Measurements from ENCODE around the gene CTNNA3.

The CTNNA3 gene

DNA sequence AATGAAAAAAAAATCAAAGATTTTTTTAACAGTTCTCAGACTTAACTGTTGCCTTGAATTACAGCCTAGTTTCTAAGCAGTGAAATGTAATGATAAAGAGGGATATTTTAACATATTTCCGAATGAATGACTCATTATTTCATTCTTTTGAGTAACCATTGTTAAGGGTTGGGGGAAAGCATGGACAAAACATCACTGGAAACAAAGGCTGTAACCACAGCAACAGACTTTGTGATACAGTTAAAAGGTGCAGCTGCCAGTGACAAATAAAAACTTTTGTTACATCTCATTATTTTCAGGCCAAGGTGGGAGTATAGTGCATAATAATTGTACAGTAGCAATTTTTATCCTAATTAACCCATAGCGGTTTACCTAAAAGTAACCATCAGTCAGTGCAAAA, 597.5 kb downstream of the CTNNA3 start:
- in situ Hi-C loops (cut with MboI; ENCODE audit: low pct_unique_long_range_greater_than_20kb, low sequenced_read_pairs) = no loop called here

GRCh38 chr10:67095531-67095930, 600.5 kb downstream of the CTNNA3 start:
- in situ Hi-C loops (cut with MboI; ENCODE audit: low pct_unique_long_range_greater_than_20kb, low sequenced_read_pairs) = no loop called here
- no peak for DNase-seq

More for the DNA sequence above, 597.5 kb downstream of the CTNNA3 start:
- no peak for DNase-seq

DNA sequence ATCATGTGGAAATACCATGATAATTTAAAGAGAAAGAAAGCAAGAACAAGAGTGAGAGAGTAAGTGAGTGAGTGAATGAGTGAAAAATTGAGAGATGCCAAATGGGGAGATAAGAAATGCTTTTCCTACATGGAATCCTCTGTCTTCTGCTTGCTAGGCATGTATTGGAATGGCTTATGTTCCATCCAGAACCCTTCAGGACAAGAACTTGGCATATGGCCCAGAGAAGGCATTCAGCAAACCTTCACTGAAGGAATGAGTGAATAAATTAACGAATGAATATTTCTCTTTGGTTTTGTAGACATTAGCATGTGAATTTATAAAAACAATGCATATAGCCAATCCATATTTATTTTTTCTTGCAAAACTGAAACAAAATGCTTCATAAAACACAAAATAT, 608.0 kb downstream of the CTNNA3 start:
- no peak for DNase-seq
- in situ Hi-C loops (cut with MboI; ENCODE audit: low pct_unique_long_range_greater_than_20kb, low sequenced_read_pairs) = no loop called here

GRCh38 chr10:67087135-67087425, 608.9 kb downstream of the CTNNA3 start:
- no peak for DNase-seq
- in situ Hi-C loops (cut with MboI; ENCODE audit: low pct_unique_long_range_greater_than_20kb, low sequenced_read_pairs) = no loop called here

DNA sequence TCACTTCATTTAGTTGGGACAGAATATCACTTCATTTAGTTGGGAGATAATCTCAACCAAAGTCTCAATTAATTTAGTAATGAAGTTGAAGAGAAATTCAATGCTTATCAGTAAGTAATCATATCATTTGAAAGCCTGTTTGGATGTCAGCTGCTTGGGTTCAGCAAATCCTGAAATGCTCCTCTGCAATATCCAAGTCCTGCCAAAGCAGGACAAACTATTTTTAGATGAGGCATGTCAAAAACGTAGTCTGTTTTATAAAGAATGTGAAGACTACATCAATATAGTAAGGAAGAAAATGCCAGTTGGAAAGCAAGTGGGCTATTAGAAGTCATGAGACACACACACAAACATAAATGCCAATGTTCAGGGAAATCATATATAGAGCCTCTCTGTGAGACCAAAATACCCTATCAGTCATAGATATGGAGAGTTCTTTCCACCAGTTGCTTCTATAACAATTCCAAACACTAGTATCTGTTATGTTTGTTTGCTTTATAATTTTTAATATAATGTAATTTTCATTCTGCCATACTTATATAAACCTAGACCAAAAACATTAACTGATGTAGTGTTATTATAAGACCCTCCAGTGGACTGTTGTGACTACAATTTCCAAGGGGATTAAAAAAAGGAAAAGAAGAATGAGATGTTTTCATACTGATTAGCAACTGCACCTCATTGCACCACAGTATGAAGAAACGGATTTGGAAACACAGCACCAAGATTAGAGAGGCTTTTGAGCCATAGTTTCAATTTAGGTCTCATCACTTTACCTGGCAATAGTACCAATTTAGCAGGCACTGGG, 609.5 kb downstream of the CTNNA3 start:
- in situ Hi-C loops (cut with MboI; ENCODE audit: low pct_unique_long_range_greater_than_20kb, low sequenced_read_pairs) = no loop called here
- no peak for DNase-seq

DNA sequence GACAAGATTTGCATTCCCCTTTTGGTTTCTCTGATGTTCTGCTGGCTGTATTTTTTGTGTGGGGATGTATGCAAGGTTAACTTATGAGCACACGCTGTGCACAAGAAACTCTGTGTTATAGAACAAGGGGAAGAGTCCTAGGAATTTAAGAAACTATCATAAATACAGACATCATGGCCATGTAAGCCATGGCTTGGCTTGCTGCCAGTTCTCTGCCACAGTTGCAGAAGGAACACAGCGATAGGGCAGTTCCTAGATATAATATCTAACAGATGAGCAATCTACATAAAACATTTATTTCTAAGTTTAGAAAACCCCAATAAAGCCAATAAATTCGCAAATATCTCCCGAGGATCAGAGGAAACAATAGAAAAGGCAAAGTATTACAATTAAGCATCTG, 616.9 kb downstream of the CTNNA3 start:
- in situ Hi-C loops (cut with MboI; ENCODE audit: low pct_unique_long_range_greater_than_20kb, low sequenced_read_pairs) = no loop called here
- no peak for DNase-seq

- in situ Hi-C loops (cut with MboI; ENCODE audit: low pct_unique_long_range_greater_than_20kb, low sequenced_read_pairs) = no loop called here
Observed at GRCh38 chr10:67077376-67077775, 618.6 kb downstream of the CTNNA3 start.

DNA sequence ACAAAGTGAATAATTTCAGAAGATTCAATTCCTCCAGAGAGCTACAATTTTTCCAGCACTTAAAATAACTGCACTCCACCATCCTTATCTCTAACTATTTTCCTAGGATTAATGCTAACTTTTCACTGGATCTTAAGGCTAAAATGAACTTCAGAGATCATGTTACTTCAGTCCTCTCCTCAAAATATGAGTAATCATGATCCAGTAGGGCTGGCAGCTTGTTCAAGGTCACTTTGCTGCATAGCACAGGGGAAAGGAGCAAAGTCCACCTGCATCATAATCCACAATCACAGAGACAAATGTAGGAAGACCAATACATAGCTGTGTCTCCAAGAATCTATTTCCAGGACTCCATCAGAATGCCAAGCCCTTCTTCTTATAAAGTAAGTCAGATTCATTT, 619.9 kb downstream of the CTNNA3 start:
- in situ Hi-C loops (cut with MboI; ENCODE audit: low pct_unique_long_range_greater_than_20kb, low sequenced_read_pairs) = no loop called here
- no peak for DNase-seq

More at GRCh38 chr10:67077376-67077775, 618.6 kb downstream of the CTNNA3 start:
- DNase-seq = no peak

DNA sequence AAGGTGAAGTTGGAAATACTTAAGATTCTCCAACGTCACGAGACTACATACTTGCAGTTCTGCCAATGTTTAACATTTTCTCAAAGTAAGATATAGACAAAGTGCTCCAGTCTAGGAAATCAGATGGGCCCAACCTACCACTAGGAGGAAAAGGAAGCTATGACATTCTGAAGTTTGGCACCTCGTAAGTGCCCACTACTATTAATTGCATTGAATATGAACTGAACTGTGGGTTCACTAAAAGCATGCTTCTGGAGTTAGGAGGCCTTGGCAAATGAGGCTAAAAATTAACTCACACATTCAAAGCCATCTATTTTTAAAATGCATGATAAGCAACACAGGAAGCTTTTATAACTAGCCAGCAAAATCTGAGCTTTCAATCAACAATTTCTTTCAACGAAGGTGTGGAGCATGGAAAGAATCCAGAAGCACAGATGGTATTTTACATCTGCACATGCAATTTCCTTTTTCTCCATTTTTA, 620.5 kb downstream of the CTNNA3 start:
- in situ Hi-C loops (cut with MboI; ENCODE audit: low pct_unique_long_range_greater_than_20kb, low sequenced_read_pairs) = no loop called here
- no peak for DNase-seq

GRCh38 chr10:67072654-67073053, 623.3 kb downstream of the CTNNA3 start:
- DNase-seq = no peak
- in situ Hi-C loops (cut with MboI; ENCODE audit: low pct_unique_long_range_greater_than_20kb, low sequenced_read_pairs) = no loop called here

GRCh38 chr10:67050415-67050814, 645.6 kb downstream of the CTNNA3 start:
- in situ Hi-C loops (cut with MboI; ENCODE audit: low pct_unique_long_range_greater_than_20kb, low sequenced_read_pairs) = no loop called here
- no peak for DNase-seq

DNA sequence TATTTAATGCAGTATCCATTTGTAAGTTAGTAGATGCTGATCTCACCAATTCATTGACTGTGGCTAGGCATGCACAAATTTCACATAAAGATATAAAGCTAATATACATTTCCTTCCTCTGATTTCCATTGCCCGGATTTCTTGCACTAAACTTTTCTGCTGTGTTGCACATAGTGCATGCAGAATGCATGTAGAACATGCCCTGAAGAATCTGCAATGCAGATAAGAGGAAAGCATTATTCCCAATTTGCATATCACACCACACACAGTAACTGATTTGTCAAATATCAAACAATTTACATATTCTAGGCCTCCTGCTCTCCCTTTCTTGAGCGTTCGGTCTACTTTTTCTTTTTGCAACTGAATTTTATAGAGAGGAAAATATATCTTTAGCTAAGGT, 646.0 kb downstream of the CTNNA3 start:
- in situ Hi-C loops (cut with MboI; ENCODE audit: low pct_unique_long_range_greater_than_20kb, low sequenced_read_pairs) = no loop called here
- no peak for DNase-seq

DNA sequence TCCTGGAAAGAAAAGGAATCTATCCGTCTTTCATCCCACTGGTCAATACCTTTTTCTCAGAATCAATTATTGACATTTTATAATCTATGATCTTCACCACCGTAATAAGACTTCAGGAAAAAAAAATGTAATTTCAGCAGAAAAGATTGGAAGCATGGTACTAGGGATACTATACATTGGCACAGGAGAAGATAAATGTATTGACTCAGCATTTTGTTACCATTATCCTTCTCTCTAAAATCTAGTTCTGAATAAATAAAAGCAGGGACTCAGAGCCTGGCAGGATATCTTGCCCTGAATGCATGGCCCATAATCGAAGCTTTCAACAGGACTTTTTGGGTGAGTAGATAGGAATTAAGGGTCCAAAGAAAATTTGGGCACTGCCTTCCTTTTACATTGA, 649.5 kb downstream of the CTNNA3 start:
- no peak for DNase-seq
- in situ Hi-C loops (cut with MboI; ENCODE audit: low pct_unique_long_range_greater_than_20kb, low sequenced_read_pairs) = no loop called here

DNA sequence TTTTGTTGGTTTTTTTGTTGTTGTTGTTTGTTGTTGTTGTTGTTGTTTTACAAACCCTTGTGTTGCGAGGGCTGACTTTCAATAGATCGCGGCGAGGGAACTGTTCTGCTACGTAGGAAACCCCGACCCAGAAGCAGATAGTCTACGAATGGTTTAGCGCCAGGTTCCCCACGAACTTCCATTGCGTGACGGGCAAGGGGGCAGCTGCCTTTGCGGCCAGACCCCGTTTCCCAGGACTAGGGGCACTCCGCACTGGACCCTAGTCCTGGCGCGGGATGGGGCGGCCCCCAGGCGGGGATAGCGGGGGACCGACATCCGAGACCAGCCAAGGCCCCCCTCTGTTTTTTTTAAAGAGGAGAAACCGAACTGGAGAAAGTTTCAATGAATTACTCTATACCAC, 650.6 kb downstream of the CTNNA3 start:
- DNase-seq = no peak
- in situ Hi-C loops (cut with MboI; ENCODE audit: low pct_unique_long_range_greater_than_20kb, low sequenced_read_pairs) = no loop called here

GRCh38 chr10:67043041-67043440, 653.0 kb downstream of the CTNNA3 start:
- DNase-seq = no peak
- in situ Hi-C loops (cut with MboI; ENCODE audit: low pct_unique_long_range_greater_than_20kb, low sequenced_read_pairs) = no loop called here

- no peak for DNase-seq
- in situ Hi-C loops (cut with MboI; ENCODE audit: low pct_unique_long_range_greater_than_20kb, low sequenced_read_pairs) = no loop called here
Observed at GRCh38 chr10:67036808-67037207, 659.2 kb downstream of the CTNNA3 start.

DNA sequence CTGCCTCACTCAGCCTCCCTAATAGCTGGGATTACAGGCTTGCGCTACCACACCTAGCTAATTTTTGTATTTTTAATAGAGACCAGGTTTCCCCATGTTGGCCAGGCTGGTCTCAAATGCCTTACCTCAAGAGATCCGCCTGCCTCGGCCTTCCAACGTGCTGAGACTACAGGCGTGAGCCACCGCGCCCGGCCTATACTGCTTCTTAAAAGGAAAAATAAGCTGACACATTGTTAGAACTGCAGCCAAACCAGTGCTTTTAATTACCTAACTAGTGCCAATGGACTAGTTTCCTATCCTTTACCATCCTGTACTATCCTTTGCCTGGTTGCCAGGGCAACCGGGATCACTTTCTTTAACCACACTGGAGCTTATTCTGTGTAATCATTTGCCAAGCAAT, 662.1 kb downstream of the CTNNA3 start:
- in situ Hi-C loops (cut with MboI; ENCODE audit: low pct_unique_long_range_greater_than_20kb, low sequenced_read_pairs) = no loop called here
- no peak for DNase-seq

GRCh38 chr10:67022099-67022498, 673.9 kb downstream of the CTNNA3 start:
- DNase-seq = no peak
- in situ Hi-C loops (cut with MboI; ENCODE audit: low pct_unique_long_range_greater_than_20kb, low sequenced_read_pairs) = no loop called here

DNA sequence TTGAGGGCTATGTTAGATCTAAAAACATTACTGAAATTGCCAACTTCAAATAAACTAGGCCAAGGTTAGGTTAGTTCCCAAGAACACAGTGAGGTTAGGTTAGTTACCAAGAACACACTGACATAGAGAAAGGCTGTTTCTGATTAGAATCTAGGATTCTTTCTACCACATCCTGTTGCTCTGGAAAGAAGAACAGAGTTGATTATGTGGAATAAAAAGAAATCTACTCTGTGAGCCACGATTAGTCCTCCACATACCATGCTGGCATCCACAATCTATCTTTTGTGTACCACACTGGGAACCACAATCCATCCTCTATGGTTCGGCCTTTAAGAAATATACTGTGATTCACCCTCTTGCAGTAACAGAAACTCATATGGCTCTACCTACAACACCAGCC, 678.8 kb downstream of the CTNNA3 start:
- no peak for DNase-seq
- in situ Hi-C loops (cut with MboI; ENCODE audit: low pct_unique_long_range_greater_than_20kb, low sequenced_read_pairs) = no loop called here

GRCh38 chr10:67015225-67015624, 680.8 kb downstream of the CTNNA3 start:
- in situ Hi-C loops (cut with MboI; ENCODE audit: low pct_unique_long_range_greater_than_20kb, low sequenced_read_pairs) = no loop called here
- DNase-seq = no peak

DNA sequence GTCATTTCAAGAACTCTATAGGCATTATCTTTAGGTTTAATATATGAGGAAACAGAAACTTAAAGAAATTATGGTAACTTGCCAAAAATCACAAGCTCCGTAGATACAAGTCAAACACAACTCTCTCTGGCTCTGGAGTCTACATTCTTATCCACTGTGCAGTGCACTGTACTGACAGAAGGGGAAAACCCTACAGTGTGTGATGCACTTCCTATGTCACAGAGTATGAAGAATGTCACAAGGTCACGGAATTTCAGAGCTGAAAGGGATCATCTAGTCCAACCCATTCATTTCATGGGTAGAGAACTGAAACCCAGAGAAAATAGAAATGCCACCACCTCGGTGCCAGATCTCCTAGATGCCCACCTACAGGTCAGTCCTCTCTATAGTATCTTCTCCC, 684.0 kb downstream of the CTNNA3 start:
- in situ Hi-C loops (cut with MboI; ENCODE audit: low pct_unique_long_range_greater_than_20kb, low sequenced_read_pairs) = no loop called here
- no peak for DNase-seq

All from KBM-7 (cell line).